ENCODE data around the gene CELF4.

GRCh38 chr18:37541517-37541916 is 24.1 kb downstream of the CELF4 start:
- TF ChIP-seq CTCF (IDR thresholded peaks at IDR 0.05 in 8 of 11, conservative IDR thresholded peaks at IDR 0.05 in 3 of 11) (no peak), POLR2AphosphoS5 (IDR thresholded peaks at IDR 0.05) (no peak)

All from spleen (tissue), 7 donors.